ENCODE data around the gene SH3BP4.
"Not testable (repeated sequence)": the region's sequence is repeated elsewhere in the genome, so short reads cannot be mapped to it uniquely, and the experiment has no call there.

The SH3BP4 gene

DNA sequence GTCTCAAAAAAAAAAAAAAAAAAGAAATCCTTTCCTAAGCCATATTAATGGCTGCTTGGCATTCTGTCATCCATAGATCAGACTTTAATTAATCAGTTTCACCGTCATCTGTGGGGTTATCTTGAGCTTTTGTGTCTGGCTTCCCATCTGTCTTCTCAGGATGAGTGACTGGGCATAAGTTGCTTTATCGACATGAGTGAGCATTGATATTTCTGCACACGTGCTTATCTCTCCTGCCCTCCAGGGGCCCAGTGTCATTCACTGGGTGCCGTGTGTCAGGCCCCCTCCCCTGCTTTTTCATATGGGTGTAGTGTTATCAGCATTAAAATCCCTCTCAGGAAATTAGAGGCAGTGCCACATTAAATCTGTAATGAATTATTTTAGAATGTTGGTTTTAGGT, 65.6 kb downstream of the SH3BP4 start:
- no peak for DNase-seq (ENCODE audit: low spot score)

DNA sequence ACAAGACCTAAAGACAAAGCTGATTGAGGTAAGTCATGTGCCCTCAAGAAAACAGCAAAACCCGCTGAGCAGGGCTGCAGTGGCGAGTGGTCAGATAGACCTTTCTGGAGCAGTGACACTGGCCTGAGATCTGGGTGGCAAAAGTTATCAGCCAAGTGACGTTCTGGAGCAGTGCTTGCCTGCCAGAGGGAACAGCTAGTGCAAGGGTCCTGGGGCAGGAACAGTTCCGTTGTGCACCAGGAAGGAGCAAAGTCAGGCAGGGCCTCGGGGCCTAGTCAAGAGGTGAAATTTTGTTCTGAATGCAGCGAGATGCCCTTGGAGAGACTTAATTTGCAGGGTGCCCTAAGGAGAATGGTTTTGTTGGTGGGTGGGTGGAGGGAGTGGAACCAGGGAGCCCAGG, 67.0 kb downstream of the SH3BP4 start:
- DNase-seq (ENCODE audit: low spot score) = no peak

GRCh38 chr2:235020141-235020540, 68.3 kb downstream of the SH3BP4 start:
- DNase-seq (ENCODE audit: low spot score) = not testable (repeated sequence)

DNA sequence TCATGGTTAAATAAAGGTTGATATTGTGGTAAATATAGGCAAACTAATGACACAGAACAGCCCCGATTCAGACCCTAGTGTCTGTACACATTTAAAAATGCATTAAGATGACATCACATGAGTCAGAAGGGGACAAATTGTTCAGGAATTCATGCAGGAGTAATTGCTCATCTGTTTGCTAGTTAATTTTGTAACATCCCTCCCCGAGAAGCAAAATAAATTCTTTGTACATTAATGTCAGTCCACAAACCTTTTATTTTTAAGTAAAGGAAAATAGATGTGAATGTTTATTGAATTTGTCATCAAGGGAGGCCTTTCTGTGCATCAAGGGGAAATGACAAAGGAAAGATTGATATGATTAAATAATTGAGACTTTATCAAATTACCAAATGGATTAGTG, 69.9 kb downstream of the SH3BP4 start:
- no peak for DNase-seq (ENCODE audit: low spot score)

DNA sequence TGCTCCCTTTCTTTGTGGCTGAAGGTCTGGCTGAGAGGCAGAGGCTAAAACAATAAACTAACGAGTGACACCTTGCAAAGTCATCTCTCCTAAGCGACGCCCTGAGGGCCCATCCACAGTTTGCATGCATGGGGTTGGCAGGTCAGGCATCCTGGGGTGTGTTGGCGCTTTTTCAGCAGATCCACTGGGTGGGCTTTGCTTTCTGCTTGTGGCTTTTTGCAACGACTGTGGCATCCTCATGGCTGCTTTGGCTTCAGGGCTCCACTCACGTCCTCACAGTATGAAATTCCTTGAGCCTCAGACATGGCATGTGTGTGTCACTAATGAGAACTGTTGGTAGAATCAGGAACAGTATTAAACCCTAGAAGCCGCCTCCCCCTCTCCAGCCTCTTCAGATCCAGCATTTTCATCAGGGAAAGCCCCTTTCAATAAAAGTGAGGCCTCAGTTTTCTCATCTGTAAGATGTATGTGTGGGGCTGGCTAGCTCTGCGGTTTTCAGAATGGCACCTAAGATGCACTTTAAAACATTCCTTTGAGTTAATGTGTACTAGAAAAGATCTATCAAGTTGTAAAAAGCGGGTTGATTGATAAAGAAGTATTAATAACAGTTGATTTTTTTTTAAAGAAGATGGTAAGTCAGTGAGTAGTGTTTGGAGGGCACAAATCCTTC, 72.5 kb downstream of the SH3BP4 start:
- no peak for DNase-seq (ENCODE audit: low spot score)

- DNase-seq (ENCODE audit: low spot score) = no peak
These were observed 73.3 kb downstream of the SH3BP4 start for GRCh38 chr2:235024931-235025773.

DNA sequence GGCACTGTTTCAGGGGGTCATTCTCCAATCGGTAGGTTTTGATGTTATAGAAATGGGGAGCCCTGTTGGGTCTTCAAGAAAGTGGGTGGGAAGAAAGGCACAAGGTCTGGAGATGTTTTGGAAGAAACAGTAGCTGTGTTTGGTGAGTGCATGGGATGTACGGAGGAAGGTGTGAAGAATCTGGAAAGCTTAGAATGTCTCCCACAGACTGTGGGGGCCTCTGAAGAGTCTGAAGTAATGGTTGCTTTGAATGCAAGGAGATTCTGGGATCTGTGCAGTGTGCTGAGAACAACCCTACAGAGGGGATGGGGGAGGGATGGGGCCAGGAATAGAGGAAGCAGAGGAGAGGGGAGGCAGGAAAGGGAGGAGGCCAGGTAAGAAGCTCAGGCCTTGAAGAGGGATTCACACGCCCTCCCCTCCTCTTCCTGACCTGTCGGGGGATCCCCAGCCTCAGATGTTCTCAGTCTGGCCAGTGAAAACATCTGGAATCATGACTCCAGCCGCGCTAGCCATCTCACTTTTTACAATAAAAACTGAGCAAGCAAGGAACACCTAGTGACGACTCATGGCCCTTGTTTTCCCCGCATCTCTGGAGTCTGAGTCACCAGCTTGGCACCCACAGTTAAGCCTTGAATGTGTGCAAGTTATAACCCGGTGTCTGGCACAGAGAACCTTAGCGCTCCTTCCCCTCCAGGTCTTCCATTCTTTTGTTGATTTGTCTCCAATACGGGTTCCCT, 74.2 kb downstream of the SH3BP4 start:
- no peak for DNase-seq (ENCODE audit: low spot score)

GRCh38 chr2:235026649-235027557, 75.1 kb downstream of the SH3BP4 start:
- DNase-seq (ENCODE audit: low spot score) = no peak

DNA sequence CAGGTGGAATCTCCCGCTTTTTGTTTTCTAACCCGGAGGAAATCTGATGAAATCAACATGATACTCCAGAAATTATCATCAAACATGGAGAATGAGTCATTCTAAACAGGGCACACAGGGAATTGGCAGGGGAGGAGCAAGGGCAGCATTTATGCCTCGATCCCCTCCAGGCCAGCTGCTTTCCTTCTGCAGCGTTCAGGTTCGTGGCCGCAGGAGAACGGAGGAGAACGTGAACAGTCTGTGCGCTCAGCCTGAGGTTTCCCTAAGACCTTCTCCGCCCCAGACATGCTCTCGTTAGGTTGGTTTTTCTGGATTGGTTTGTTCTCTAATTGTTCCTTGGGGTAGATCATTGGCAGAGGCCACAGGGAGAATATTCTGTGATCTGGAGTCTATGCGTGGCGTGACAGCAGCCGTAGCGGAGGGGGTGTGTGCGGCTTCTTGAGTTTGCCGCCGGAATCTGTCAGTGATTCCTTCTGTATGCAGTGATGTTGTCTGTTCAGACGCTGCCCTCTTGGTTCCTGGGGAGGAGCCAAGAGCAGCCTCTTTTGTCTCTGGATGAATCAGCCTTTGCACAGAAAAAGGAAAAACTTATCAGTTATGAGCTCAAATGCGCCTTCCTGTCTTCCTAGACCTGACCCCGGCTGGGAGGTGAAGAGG, 75.9 kb downstream of the SH3BP4 start:
- DNase-seq (ENCODE audit: low spot score) = no peak

GRCh38 chr2:235028646-235029045, 76.8 kb downstream of the SH3BP4 start:
- DNase-seq (ENCODE audit: low spot score) = no peak

DNA sequence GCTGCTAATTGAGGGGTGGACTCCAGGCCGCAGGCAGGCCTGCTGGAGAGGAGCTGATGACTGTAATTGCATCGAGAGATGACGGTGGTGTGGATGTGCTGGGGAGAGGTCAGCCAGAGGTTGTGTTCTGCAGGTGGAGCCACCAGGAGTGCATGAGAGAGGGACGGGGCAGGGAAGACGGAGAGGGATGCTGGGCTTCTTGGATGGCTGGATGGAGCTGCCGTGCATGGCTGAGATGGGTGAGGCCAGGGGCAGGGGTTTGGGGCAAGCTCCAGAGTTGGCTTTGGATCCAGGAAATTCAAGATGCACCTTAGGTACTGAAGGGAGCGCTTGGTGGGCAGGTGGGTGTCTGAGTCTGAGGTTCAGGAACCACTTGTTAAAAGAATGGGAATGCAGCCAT, 77.2 kb downstream of the SH3BP4 start:
- no peak for DNase-seq (ENCODE audit: low spot score)

GRCh38 chr2:235030126-235030525, 78.3 kb downstream of the SH3BP4 start:
- DNase-seq (ENCODE audit: low spot score) = no peak

DNA sequence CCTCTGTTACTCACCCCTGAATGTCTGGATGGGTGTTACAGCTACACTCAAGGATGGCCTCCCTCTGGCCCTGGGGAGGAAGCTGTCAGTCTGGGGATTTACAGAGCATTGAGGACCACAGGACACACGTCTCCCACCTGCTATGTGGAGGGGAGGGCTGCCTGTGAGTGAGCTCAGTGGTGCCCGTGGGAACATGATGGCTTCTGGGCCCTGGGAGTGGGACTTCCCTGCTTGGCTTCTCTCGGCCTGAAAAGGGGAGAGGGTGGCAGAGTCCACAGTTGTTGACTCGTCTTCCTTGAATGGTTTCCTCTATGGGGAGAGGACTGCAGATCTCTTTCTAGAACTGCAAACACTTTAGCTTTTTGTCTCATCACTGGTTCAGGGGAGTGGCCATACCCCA, 79.1 kb downstream of the SH3BP4 start:
- DNase-seq (ENCODE audit: low spot score) = no peak

- no peak for DNase-seq (ENCODE audit: low spot score)
These were observed 80.0 kb downstream of the SH3BP4 start for GRCh38 chr2:235031686-235032373.

GRCh38 chr2:235032466-235032865, 80.6 kb downstream of the SH3BP4 start:
- no peak for DNase-seq (ENCODE audit: low spot score)

DNA sequence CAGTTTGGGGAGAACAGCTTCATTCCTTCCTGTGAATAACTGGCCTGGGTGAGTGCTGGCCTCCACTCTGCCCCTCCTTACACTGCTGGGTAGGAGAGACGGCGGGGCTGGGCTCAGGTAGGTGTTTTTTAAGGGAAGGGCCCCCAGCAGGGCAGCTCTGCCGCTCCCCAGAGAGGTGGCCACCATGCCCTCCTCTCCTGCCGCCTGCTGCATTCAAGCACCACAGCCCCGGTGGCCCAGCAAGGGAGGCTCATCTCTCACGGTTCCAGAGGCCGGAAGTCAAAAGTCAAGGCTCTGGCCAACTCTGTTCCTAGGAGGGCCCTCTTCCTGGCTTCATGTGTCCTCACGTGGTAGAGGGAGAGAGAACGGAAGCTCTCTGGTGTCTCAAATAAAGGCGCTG, 81.1 kb downstream of the SH3BP4 start:
- no peak for DNase-seq (ENCODE audit: low spot score)

- DNase-seq (ENCODE audit: low spot score) = no peak
These were observed 82.7 kb downstream of the SH3BP4 start for GRCh38 chr2:235034265-235035118.

DNA sequence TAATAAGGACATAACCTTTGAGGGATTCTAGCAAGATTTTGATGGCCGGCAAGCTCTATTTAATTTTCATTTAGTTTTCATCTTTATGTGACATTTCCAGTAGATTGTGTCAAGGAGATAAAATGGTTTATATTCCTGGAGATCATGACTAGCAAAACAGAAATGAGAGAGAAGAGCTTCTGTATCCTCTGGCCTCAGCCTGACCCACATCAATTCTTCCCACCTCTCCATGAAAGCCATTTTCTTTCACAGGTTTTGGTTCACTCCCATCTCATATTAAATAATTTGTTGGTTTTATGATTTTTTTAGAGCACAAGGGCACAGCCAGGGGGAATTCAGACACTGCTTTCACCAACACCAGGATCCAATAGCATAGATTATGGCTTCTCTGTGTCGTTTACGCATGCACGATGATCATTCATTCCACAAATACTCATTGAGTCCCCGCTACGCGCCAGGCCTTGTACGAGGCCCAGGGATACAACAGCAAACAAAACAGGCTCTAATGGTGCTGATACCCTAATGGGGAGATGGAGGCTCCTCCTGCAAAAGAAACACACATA, 85.9 kb downstream of the SH3BP4 start:
- no peak for DNase-seq (ENCODE audit: low spot score)

DNA sequence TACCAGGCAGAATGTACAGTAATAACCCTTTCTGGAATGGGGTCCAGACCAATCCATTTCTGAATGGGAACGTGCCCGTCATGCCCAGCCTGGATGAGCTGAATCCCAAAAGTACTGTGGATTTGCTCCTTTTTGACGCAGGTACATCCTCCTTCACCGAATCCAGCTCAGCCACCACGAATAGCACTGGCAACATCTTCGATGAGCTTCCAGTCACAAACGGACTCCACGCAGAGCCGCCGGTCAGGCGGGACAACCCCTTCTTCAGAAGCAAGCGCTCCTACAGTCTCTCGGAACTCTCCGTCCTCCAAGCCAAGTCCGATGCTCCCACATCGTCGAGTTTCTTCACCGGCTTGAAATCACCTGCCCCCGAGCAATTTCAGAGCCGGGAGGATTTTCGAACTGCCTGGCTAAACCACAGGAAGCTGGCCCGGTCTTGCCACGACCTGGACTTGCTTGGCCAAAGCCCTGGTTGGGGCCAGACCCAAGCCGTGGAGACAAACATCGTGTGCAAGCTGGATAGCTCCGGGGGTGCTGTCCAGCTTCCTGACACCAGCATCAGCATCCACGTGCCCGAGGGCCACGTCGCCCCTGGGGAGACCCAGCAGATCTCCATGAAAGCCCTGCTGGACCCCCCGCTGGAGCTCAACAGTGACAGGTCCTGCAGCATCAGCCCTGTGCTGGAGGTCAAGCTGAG, 89.6 kb downstream of the SH3BP4 start:
- no peak for DNase-seq (ENCODE audit: low spot score)
